ENCODE results near the gene LAMA2. TPM values are rescaled to one million over a fixed set of nuclear protein-coding genes. Genes with fewer than 3 reads are reported as not detected.

The LAMA2 gene
- total and polyA plus RNA-seq, 10 donors, result 0.83 to 66.6 (median 18.8) TPM

- Histone ChIP-seq H3K27me3 (replicated peaks in 1 of 7) (no peaks in the 10 kb centered on the region), H3K4me3 (no peak overlapping the region), H3K36me3 (no peaks in the 10 kb centered on the region), H3K4me1 (no peaks in the 10 kb centered on the region), H3K27ac (no peak overlapping the region), H3K9me3 (no peaks in the 10 kb centered on the region)
- intact Hi-C loops (cut with DNase I; ENCODE audit: low total_unique reads), result no loop called here
- no peak for DNase-seq
- no peak for TF ChIP-seq POLR2AphosphoS5 (IDR thresholded peaks at IDR 0.05)
- no peak for TF ChIP-seq POLR2A (IDR thresholded peaks at IDR 0.05)
- TF ChIP-seq CTCF (IDR thresholded peaks at IDR 0.05 in 8 of 11, conservative IDR thresholded peaks at IDR 0.05 in 3 of 11), result no peak
- 66 to 82% (median 72%) methylated on average over 3 of the region's 3 CpGs for WGBS, 5 donors
Measured at GRCh38 chr6:129453073-129453472, 570.1 kb downstream of the LAMA2 start.

- no peaks in the 10 kb centered on the region for H3K27me3 ChIP-seq (replicated peaks in 1 of 7)
- H3K36me3 ChIP-seq, result no peaks in the 10 kb centered on the region
- no peak overlapping the region for H3K27ac ChIP-seq
- H3K4me1 ChIP-seq, result no peaks in the 10 kb centered on the region
- intact Hi-C loops (cut with DNase I; ENCODE audit: low total_unique reads), result no loop called here
- TF ChIP-seq POLR2A (IDR thresholded peaks at IDR 0.05) (no peak), POLR2AphosphoS5 (IDR thresholded peaks at IDR 0.05) (no peak), CTCF (IDR thresholded peaks at IDR 0.05 in 8 of 11, conservative IDR thresholded peaks at IDR 0.05 in 3 of 11) (no peak)
- 57 to 79% (median 76%) methylated on average over 1 of the region's 1 CpG for WGBS, 5 donors
- no peak for DNase-seq
- H3K4me3 ChIP-seq, result no peak overlapping the region
- no peaks in the 10 kb centered on the region for H3K9me3 ChIP-seq
Measured at GRCh38 chr6:129454488-129454887, 571.5 kb downstream of the LAMA2 start.

GRCh38 chr6:129455126-129455769 lies 572.3 kb downstream of the LAMA2 start:
- no peak for DNase-seq
- Histone ChIP-seq H3K27me3 (replicated peaks in 1 of 7) (no peaks in the 10 kb centered on the region), H3K4me1 (no peaks in the 10 kb centered on the region), H3K9me3 (no peaks in the 10 kb centered on the region), H3K4me3 (no peak overlapping the region), H3K27ac (no peak overlapping the region), H3K36me3 (no peaks in the 10 kb centered on the region)
- 59 to 82% (median 73%) methylated on average over 3 of the region's 3 CpGs for WGBS, 5 donors
- TF ChIP-seq POLR2AphosphoS5 (IDR thresholded peaks at IDR 0.05) (no peak), CTCF (IDR thresholded peaks at IDR 0.05 in 8 of 11, conservative IDR thresholded peaks at IDR 0.05 in 3 of 11) (no peak), POLR2A (IDR thresholded peaks at IDR 0.05) (no peak)
- intact Hi-C loops (cut with DNase I; ENCODE audit: low total_unique reads), result no loop called here

- intact Hi-C loops (cut with DNase I; ENCODE audit: low total_unique reads), result no loop called here
- Histone ChIP-seq H3K4me3 (no peak overlapping the region), H3K27me3 (replicated peaks in 1 of 7) (no peaks in the 10 kb centered on the region), H3K4me1 (no peaks in the 10 kb centered on the region), H3K27ac (no peak overlapping the region), H3K9me3 (no peaks in the 10 kb centered on the region), H3K36me3 (no peaks in the 10 kb centered on the region)
- TF ChIP-seq POLR2A (IDR thresholded peaks at IDR 0.05), result no peak
- TF ChIP-seq CTCF (IDR thresholded peaks at IDR 0.05 in 8 of 11, conservative IDR thresholded peaks at IDR 0.05 in 3 of 11), result no peak
- no peak for TF ChIP-seq POLR2AphosphoS5 (IDR thresholded peaks at IDR 0.05)
- 68 to 75% (median 70%) methylated on average over 2 of the region's 2 CpGs for WGBS, 5 donors
- DNase-seq, result no peak
Measured at GRCh38 chr6:129460221-129460620, 577.3 kb downstream of the LAMA2 start.

Measured in spleen (tissue), 11 donors.